ENCODE results near the gene HDDC3. TPM values are rescaled to one million over a fixed set of nuclear protein-coding genes. Genes with fewer than 3 reads are reported as not detected.

Gene HDDC3
- total RNA-seq, 1 experiment from 2014 or later: 5.3 TPM

DNA sequence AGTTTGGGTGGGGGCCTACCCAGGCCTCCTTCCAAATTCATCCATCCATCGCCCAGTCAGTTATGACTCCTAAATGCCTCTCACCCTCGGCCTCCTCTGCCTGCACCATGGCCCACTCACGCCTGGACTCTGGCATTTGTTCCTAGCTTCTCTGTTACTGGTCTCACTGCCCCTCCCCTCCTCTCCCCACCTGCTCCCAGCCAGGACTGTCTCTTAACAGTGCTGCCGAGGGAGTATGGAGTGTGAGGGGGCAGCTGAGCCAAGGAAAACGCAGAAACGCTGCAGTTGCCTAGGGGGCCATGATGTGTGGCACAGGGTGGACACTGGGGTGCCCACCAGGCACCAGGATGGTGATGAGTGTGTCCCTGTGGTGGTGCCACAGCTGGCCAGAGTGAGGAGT, 25.4 kb upstream of the HDDC3 start:
- TF ChIP-seq TCF7L2 (IDR thresholded peaks at IDR 0.05; ENCODE audit: low read depth, low read length): no peak
- no peak for TF ChIP-seq CTCF (IDR thresholded peaks at IDR 0.05)
- TF ChIP-seq SIN3A (IDR thresholded peaks at IDR 0.05; ENCODE audit: borderline replicate concordance, insufficient read depth, low read depth, low read length): no peak
- no peak for TF ChIP-seq POLR2AphosphoS5 (IDR thresholded peaks at IDR 0.05; ENCODE audit: low read depth, low read length)
- TF ChIP-seq, protein P1, sequence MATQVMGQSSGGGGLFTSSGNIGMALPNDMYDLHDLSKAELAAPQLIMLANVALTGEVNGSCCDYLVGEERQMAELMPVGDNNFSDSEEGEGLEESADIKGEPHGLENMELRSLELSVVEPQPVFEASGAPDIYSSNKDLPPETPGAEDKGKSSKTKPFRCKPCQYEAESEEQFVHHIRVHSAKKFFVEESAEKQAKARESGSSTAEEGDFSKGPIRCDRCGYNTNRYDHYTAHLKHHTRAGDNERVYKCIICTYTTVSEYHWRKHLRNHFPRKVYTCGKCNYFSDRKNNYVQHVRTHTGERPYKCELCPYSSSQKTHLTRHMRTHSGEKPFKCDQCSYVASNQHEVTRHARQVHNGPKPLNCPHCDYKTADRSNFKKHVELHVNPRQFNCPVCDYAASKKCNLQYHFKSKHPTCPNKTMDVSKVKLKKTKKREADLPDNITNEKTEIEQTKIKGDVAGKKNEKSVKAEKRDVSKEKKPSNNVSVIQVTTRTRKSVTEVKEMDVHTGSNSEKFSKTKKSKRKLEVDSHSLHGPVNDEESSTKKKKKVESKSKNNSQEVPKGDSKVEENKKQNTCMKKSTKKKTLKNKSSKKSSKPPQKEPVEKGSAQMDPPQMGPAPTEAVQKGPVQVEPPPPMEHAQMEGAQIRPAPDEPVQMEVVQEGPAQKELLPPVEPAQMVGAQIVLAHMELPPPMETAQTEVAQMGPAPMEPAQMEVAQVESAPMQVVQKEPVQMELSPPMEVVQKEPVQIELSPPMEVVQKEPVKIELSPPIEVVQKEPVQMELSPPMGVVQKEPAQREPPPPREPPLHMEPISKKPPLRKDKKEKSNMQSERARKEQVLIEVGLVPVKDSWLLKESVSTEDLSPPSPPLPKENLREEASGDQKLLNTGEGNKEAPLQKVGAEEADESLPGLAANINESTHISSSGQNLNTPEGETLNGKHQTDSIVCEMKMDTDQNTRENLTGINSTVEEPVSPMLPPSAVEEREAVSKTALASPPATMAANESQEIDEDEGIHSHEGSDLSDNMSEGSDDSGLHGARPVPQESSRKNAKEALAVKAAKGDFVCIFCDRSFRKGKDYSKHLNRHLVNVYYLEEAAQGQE (IDR thresholded peaks at IDR 0.05; ENCODE audit: insufficient read depth in 1 of 2, low read depth in 2 of 2, low read length in 1 of 2): no peak
- no TSS peak for BruUV-seq (replicated peaks)
- Histone ChIP-seq H3K27me3 (ENCODE audit: control insufficient read depth, insufficient read depth, low read length) (no peaks in the 10 kb centered on the region), H3K4me3 (ENCODE audit: low read depth in 2 of 2, low read length in 2 of 2) (no peak overlapping the region), H3K27ac (ENCODE audit: low read length) (no peak overlapping the region), H3K4me1 (ENCODE audit: control insufficient read depth, insufficient read depth, low read length) (peaks cover 17% of the 10 kb centered on the region), H3K9me3 (ENCODE audit: control insufficient read depth, insufficient read depth, low read depth, low read length) (no peaks in the 10 kb centered on the region), H3K36me3 (ENCODE audit: control insufficient read depth, insufficient read depth, low read length) (no peaks in the 10 kb centered on the region; the same call in none of the 2 replicates)
- in situ Hi-C loops (cut with HindIII; ENCODE audit: low pct_unique_long_range_greater_than_20kb, low sequenced_read_pairs): no loop called here
- no peak for ATAC-seq
- intact Hi-C loops (cut with micrococcal nuclease; ENCODE audit: unreplicated experiment): loop anchor here (2.0 kb wide), 2 partner anchors 91 to 313 kb away; no protein-coding TSS in a partner anchor
- DNase-seq (ENCODE audit: low read depth, low spot score): no peak
- POLR2A ChIA-PET: no interaction called here
- CTCF ChIA-PET: interaction anchor here (0.6 to 2.0 kb wide), 2 partner anchors 20 to 314 kb away, joined by 11 to 12 read pairs; no protein-coding TSS in a partner anchor

DNA sequence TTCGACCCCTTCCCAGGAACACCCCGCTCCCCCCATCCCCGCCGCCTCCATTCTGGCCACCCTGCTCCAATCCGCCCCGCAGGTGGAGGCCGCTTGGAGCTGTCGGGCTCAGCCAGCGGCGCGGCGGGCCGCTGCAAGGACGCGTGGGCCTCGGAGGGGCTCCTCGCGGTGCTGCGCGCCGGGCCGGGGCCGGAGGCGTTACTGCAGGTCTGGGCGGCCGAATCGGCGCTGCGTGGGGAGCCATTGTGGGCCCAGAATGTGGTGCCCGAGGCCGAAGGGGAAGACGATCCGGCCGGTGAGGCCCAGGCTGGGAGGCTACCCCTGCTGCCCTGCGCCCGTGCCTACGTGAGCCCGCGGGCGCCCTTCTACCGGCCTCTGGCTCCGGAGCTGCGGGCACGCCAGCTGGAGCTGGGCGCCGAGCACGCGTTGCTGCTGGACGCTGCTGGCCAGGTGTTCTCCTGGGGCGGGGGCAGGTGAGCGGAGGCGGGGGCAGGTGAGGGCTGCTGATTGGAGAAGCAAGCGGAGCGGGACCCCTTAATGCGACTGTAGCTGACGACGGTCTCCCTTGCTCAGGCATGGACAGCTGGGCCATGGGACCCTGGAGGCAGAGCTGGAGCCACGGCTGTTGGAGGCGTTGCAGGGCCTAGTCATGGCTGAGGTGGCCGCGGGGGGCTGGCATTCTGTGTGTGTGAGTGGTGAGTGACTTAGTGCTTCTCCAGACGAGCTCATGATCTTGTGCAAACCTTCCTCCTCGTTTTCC, 24.9 kb upstream of the HDDC3 start:
- Histone ChIP-seq H3K27ac (ENCODE audit: low read length) (peak overlapping the region; percentile 96; the same call in 1 of the 2 replicates), H3K36me3 (ENCODE audit: control insufficient read depth, insufficient read depth, low read length) (no peaks in the 10 kb centered on the region; the same call in 1 of the 2 replicates), H3K4me3 (ENCODE audit: low read depth in 2 of 2, low read length in 2 of 2) (peak overlapping the region; percentile 77 to 81), H3K27me3 (ENCODE audit: control insufficient read depth, insufficient read depth, low read length) (no peaks in the 10 kb centered on the region), H3K9me3 (ENCODE audit: control insufficient read depth, insufficient read depth, low read depth, low read length) (no peaks in the 10 kb centered on the region), H3K4me1 (ENCODE audit: control insufficient read depth, insufficient read depth, low read length) (peaks cover 17% of the 10 kb centered on the region)
- ChIA-PET CTCF (interaction anchor here (0.6 to 3.4 kb wide), 8 partner anchors 9 to 552 kb away, joined by 3 to 16 read pairs (median 8); no protein-coding TSS in a partner anchor), POLR2A (no interaction called here)
- ATAC-seq: peak; percentile 3
- in situ Hi-C loops (cut with HindIII; ENCODE audit: low pct_unique_long_range_greater_than_20kb, low sequenced_read_pairs): no loop called here
- no TSS peak for BruUV-seq (replicated peaks)
- intact Hi-C loops (cut with micrococcal nuclease; ENCODE audit: unreplicated experiment): loop anchor here (2.0 kb wide), 2 partner anchors 92 to 314 kb away; no protein-coding TSS in a partner anchor
- TF ChIP-seq SIN3A (IDR thresholded peaks at IDR 0.05; ENCODE audit: borderline replicate concordance, insufficient read depth, low read depth, low read length): no peak
- TF ChIP-seq, protein P1 (IDR thresholded peaks at IDR 0.05; ENCODE audit: insufficient read depth in 1 of 2, low read depth in 2 of 2, low read length in 1 of 2): no peak
- TF ChIP-seq CTCF (IDR thresholded peaks at IDR 0.05): no peak
- no peak for TF ChIP-seq POLR2AphosphoS5 (IDR thresholded peaks at IDR 0.05; ENCODE audit: low read depth, low read length)
- no peak for TF ChIP-seq TCF7L2 (IDR thresholded peaks at IDR 0.05; ENCODE audit: low read depth, low read length)
- DNase-seq (ENCODE audit: low read depth, low spot score): no peak
